Parathyroid adenoma (tissue), 2 donors: ENCODE results near the gene LZTFL1.

Experiments used
- H2AFZ ChIP-seq: fragments of 300-600 bp; sonication (generic); one replicate; pipeline ENCODE4 v1.7.0; 2017; ENCODE audit warnings: antibody characterized with exemption, mild to moderate bottlenecking
- H3K27ac ChIP-seq: fragments of 300-600 bp; sonication (generic); one replicate; pipeline ENCODE4 v1.7.0; 2017
- H3K27me3 ChIP-seq: fragments of 300-600 bp; sonication (generic); one replicate; pipeline ENCODE4 v1.7.0; 2017; ENCODE audit warnings: low read length; ENCODE audit not compliant: control insufficient read depth, insufficient read depth
- H3K36me3 ChIP-seq: fragments of 300-600 bp; sonication (generic); one replicate; pipeline ENCODE4 v1.7.0; 2017; ENCODE audit warnings: low read length; ENCODE audit not compliant: control insufficient read depth, insufficient read depth
- H3K4me1 ChIP-seq: fragments of 300-600 bp; sonication (generic); one replicate; pipeline ENCODE4 v1.7.0; 2017; ENCODE audit warnings: control low read depth
- H3K4me2 ChIP-seq: fragments of 300-600 bp; sonication (generic); one replicate; pipeline ENCODE4 v1.7.0; 2017; ENCODE audit warnings: low read length
- H3K4me3 ChIP-seq: fragments of 300-600 bp; sonication (generic); one replicate; pipeline ENCODE4 v1.7.0; 2017; ENCODE audit warnings: low read depth, low read length
- H3K79me2 ChIP-seq: fragments of 300-600 bp; sonication (generic); one replicate; pipeline ENCODE4 v1.7.0; 2017; ENCODE audit warnings: control low read depth
- H3K9ac ChIP-seq: fragments of 300-600 bp; sonication (generic); one replicate; pipeline ENCODE4 v1.7.0; 2017; ENCODE audit warnings: mild to moderate bottlenecking
- H3K9me3 ChIP-seq: fragments of 300-600 bp; sonication (generic); one replicate; pipeline ENCODE4 v1.7.0; 2017; ENCODE audit warnings: low read length; ENCODE audit not compliant: control insufficient read depth
- CTCF ChIP-seq: fragments of 300-600 bp; sonication (generic); IDR thresholded peaks from one replicate; pipeline ENCODE4 v1.7.0; 2017; ENCODE audit warnings: antibody characterized with exemption, mild to moderate bottlenecking
- donor health status: primary hyperparathyroidism.

LZTFL1 gene

GRCh38 chr3:45807133-45807532 lies 34.8 kb downstream of the LZTFL1 start:
- no peak overlapping the region for H3K9ac ChIP-seq
- TF ChIP-seq CTCF: no peak
- H2AFZ ChIP-seq: no peak overlapping the region
- no peaks in the 10 kb centered on the region for H3K27me3 ChIP-seq
- H3K36me3 ChIP-seq: no peaks in the 10 kb centered on the region
- no peak overlapping the region for H3K4me2 ChIP-seq
- no peaks in the 10 kb centered on the region for H3K79me2 ChIP-seq
- H3K9me3 ChIP-seq: no peaks in the 10 kb centered on the region
- no peak overlapping the region for H3K4me3 ChIP-seq
- no peak overlapping the region for H3K27ac ChIP-seq
- H3K4me1 ChIP-seq: no peaks in the 10 kb centered on the region

- Histone ChIP-seq H3K27ac (no peak overlapping the region), H3K4me1 (no peaks in the 10 kb centered on the region), H3K27me3 (no peaks in the 10 kb centered on the region), H3K9me3 (no peaks in the 10 kb centered on the region), H3K36me3 (no peaks in the 10 kb centered on the region), H3K9ac (no peak overlapping the region), H2AFZ (no peak overlapping the region), H3K4me2 (no peak overlapping the region), H3K79me2 (no peaks in the 10 kb centered on the region), H3K4me3 (no peak overlapping the region)
- no peak for TF ChIP-seq CTCF
Measured at GRCh38 chr3:45806072-45806471, 35.8 kb downstream of the LZTFL1 start.

GRCh38 chr3:45803252-45803935 lies 38.5 kb downstream of the LZTFL1 start:
- Histone ChIP-seq H3K27me3 (no peaks in the 10 kb centered on the region), H3K9ac (no peak overlapping the region), H3K4me2 (no peak overlapping the region), H3K27ac (no peak overlapping the region), H3K79me2 (no peaks in the 10 kb centered on the region), H3K36me3 (no peaks in the 10 kb centered on the region), H2AFZ (no peak overlapping the region), H3K4me3 (no peak overlapping the region), H3K4me1 (no peaks in the 10 kb centered on the region), H3K9me3 (no peaks in the 10 kb centered on the region)
- no peak for TF ChIP-seq CTCF

GRCh38 chr3:45802146-45802545 lies 39.8 kb downstream of the LZTFL1 start:
- H3K4me1 ChIP-seq: no peaks in the 10 kb centered on the region
- no peaks in the 10 kb centered on the region for H3K27me3 ChIP-seq
- no peaks in the 10 kb centered on the region for H3K9me3 ChIP-seq
- no peak overlapping the region for H3K9ac ChIP-seq
- no peak overlapping the region for H3K4me3 ChIP-seq
- no peak overlapping the region for H2AFZ ChIP-seq
- H3K79me2 ChIP-seq: no peaks in the 10 kb centered on the region
- no peak overlapping the region for H3K4me2 ChIP-seq
- no peaks in the 10 kb centered on the region for H3K36me3 ChIP-seq
- H3K27ac ChIP-seq: no peak overlapping the region
- TF ChIP-seq CTCF: no peak

GRCh38 chr3:45800611-45801010 lies 41.3 kb downstream of the LZTFL1 start:
- H3K27me3 ChIP-seq: no peaks in the 10 kb centered on the region
- no peaks in the 10 kb centered on the region for H3K9me3 ChIP-seq
- no peak overlapping the region for H3K4me3 ChIP-seq
- H3K36me3 ChIP-seq: no peaks in the 10 kb centered on the region
- no peak overlapping the region for H3K27ac ChIP-seq
- H3K9ac ChIP-seq: no peak overlapping the region
- no peaks in the 10 kb centered on the region for H3K79me2 ChIP-seq
- H3K4me2 ChIP-seq: no peak overlapping the region
- no peak for TF ChIP-seq CTCF
- no peaks in the 10 kb centered on the region for H3K4me1 ChIP-seq
- H2AFZ ChIP-seq: no peak overlapping the region
